Left ventricle myocardium inferior (tissue), 1 donor: Measurements from ENCODE around the gene MYL5. TPM values are rescaled to one million over a fixed set of nuclear protein-coding genes. Genes with fewer than 3 reads are reported as not detected.

ENCODE experiments used
- DNase-seq: peaks from one replicate; pipeline ENCODE4 v3.0.0-alpha.2; 2020
- H3K27ac ChIP-seq: fragments of 200-600 bp; replicated peaks from 2 replicates; pipeline ENCODE4 v1.8.0; 2021
- H3K27me3 ChIP-seq: fragments of 200-600 bp; 2 replicates; pipeline ENCODE4 v1.8.0; 2021; ENCODE audit warnings: low read depth
- H3K36me3 ChIP-seq: fragments of 200-600 bp; 2 replicates; pipeline ENCODE4 v1.8.0; 2021
- H3K4me1 ChIP-seq: fragments of 200-600 bp; 2 replicates; pipeline ENCODE4 v1.8.0; 2021
- H3K4me3 ChIP-seq: fragments of 200-600 bp; 2 replicates; pipeline ENCODE4 v1.8.0; 2021; ENCODE audit warnings: mild to moderate bottlenecking, moderate library complexity
- H3K9me3 ChIP-seq: fragments of 200-600 bp; replicated peaks from 2 replicates; pipeline ENCODE4 v1.8.0; 2021
- intact Hi-C: fragments of 100-400 bp; cut with micrococcal nuclease; formaldehyde crosslinking; loops from one replicate; pipeline ENCODE4 v1.11.0; 2022
- total RNA-seq: library from RNA; stranded (reverse); fragmentation: NEBNext Ultra II Directional; extraction: Animal tissue kit (Norgen Biotek cat#: 25700); gene quantifications from one replicate; pipeline ENCODE4 v1.2.1, GENCODE V29; 2021
- TF ChIP-seq, protein P1 (sequence below): fragments of 200-600 bp; IDR thresholded peaks from 2 replicates; pipeline ENCODE4 v1.8.0; 2021; ENCODE audit warnings: antibody characterized with exemption, mild to moderate bottlenecking, borderline replicate concordance
- donor health status: DM: no; HTN: yes; CAD: no; lungs with severe emphysema.

The MYL5 gene
- total RNA-seq, 1 donor from 2014 or later, result 4.5 TPM

DNA sequence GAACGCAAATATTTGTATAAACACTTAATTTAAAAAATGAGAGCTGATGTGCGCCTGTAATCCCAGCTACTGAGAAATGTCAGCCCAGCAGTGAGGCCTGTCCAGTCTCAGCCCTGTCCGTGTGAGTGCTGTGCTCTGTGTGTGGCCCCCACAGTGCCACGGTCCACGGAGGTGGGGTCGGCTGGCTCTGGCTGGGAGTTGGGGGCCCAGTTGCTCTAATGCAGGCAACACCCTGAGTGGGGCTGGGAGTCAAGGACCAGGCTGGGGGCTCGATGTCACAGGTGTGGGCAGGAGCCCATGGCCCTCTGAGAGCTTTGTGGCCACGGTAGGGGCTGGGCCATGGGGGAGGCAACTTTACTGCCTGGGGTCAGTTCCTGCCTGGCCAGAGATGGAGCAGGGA lies 44.1 kb downstream of the MYL5 start:
- peaks cover 2% of the 10 kb centered on the region for H3K36me3 ChIP-seq
- H3K27me3 ChIP-seq, result no peaks in the 10 kb centered on the region
- TF ChIP-seq, protein P1, sequence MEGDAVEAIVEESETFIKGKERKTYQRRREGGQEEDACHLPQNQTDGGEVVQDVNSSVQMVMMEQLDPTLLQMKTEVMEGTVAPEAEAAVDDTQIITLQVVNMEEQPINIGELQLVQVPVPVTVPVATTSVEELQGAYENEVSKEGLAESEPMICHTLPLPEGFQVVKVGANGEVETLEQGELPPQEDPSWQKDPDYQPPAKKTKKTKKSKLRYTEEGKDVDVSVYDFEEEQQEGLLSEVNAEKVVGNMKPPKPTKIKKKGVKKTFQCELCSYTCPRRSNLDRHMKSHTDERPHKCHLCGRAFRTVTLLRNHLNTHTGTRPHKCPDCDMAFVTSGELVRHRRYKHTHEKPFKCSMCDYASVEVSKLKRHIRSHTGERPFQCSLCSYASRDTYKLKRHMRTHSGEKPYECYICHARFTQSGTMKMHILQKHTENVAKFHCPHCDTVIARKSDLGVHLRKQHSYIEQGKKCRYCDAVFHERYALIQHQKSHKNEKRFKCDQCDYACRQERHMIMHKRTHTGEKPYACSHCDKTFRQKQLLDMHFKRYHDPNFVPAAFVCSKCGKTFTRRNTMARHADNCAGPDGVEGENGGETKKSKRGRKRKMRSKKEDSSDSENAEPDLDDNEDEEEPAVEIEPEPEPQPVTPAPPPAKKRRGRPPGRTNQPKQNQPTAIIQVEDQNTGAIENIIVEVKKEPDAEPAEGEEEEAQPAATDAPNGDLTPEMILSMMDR, result no peak
- H3K9me3 ChIP-seq, result no peaks in the 10 kb centered on the region
- peaks cover 40% of the 10 kb centered on the region for H3K4me1 ChIP-seq
- no peak overlapping the region for H3K4me3 ChIP-seq
- intact Hi-C loops, result no loop called here
- no peak for DNase-seq
- H3K27ac ChIP-seq, result no peak overlapping the region

DNA sequence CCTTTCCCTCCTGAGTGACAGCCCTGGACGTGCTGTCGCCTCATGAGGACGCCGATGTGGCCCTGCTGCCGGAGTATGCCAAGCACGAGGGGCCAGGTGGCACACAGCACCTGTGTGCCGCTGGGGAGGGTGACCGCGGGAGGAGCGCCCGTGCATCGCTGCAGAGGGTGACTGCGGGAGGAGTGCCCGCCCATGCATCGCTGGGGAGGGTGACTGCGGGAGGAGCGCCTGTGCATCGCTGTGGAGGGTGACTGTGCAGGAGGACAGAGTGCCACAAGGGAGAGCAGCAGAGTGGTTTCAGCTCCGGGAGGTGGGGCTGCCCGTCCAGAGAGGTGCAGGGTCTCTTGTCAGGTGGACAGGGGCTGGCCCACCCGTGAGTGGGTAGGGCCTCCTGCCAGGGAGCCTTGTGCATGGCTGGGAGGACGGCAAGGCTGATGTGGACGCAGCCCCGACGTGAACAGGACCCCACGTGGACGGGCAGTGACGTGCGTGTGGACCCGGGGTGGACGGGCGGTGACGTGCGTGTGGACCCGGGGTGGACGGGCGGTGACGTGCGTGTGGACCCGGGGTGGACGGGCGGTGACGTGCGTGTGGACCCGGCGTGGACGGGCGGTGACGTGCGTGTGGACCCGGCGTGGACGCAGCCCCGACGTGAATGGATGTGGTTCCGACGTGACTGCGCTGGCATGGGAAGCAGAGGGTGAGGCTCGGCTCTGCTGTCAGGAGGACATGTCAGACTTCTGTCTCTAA lies 45.9 kb downstream of the MYL5 start:
- Histone ChIP-seq H3K36me3 (peaks cover 2% of the 10 kb centered on the region), H3K27ac (no peak overlapping the region), H3K27me3 (no peaks in the 10 kb centered on the region), H3K4me1 (peaks cover 43% of the 10 kb centered on the region), H3K9me3 (no peaks in the 10 kb centered on the region), H3K4me3 (no peak overlapping the region)
- TF ChIP-seq, protein P1, result no peak
- intact Hi-C loops, result no loop called here
- DNase-seq, result no peak

DNA sequence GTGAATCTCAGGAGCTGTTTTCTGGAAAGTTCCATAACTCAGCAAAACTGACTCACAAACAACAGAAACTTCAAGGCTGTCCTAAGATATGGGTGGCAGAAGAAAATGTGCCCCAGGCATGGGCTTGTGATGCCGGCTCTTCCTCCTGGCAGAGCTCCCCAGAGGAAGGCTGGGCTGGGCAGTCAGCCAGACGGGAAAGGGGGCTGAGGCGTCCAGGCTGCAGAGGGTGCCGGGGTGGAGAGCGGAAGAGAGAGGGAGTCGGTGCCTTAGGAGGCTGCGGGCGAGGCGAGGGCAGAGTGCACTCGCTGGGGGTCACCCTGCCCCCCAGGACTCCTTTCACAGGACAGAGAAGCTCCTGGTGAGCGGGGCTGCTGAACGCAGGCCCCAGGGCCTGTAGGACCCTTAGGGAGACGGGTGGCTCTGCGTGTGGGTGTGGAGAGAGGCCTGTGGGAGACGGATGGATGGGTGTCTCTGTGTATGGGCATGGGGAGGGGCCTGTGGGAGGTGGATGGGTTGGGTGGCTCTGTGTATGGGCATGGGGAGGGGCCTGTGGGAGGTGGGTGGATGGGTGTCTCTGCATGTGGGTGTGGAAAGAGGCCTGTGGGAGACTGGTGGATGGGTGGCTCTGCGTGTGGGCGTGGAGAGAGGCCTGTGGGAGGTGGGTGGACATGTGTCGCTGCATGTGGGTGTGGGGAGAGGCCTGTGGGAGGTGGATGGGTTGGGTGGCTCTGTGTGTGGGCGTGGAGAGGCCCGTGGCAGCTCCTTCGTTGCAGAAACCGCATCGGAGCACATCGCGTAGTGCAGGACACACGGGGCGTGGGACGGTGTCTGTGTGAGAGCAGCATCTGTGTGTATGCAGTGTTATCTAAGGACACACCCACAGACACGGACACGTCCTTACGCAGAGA lies 47.2 kb downstream of the MYL5 start:
- H3K4me3 ChIP-seq, result no peak overlapping the region

DNA sequence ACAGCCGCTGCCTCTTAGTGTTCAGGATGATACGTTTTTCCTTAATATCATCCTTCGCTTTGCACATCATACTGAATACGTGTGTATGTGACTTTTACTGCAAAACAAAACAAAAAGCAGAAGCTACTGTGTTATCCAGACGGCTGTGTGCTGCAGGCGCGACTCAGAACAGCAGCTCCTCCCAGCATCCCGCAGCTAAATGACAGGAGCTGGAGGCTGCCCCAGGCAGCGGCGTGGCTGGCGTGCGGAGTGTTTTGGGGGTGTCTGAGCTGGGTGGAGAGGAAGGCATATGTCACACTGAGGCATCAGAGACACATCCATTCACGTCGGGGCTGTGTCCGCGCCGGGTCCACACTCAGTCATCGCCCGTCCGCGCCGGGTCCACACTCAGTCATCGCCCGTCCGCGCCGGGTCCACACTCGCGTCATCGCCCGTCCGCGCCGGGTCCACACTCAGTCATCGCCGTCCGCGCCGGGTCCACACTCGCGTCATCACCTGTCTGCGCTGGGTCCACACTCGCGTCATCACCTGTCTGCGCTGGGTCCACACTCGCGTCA lies 47.9 kb downstream of the MYL5 start:
- TF ChIP-seq, protein P1, result no peak
- no peak overlapping the region for H3K4me3 ChIP-seq
- H3K27ac ChIP-seq, result no peak overlapping the region
- no peaks in the 10 kb centered on the region for H3K9me3 ChIP-seq
- intact Hi-C loops, result no loop called here
- peaks cover 56% of the 10 kb centered on the region for H3K4me1 ChIP-seq
- H3K27me3 ChIP-seq, result no peaks in the 10 kb centered on the region
- peaks cover 2% of the 10 kb centered on the region for H3K36me3 ChIP-seq
- no peak for DNase-seq

More for the DNA sequence above, 47.2 kb downstream of the MYL5 start:
- no peak for DNase-seq
- peak overlapping the region; percentile 20 for H3K27ac ChIP-seq
- no peaks in the 10 kb centered on the region for H3K27me3 ChIP-seq
- intact Hi-C loops, result no loop called here
- H3K4me1 ChIP-seq, result peaks cover 52% of the 10 kb centered on the region
- H3K36me3 ChIP-seq, result peaks cover 2% of the 10 kb centered on the region
- no peaks in the 10 kb centered on the region for H3K9me3 ChIP-seq
- TF ChIP-seq, protein P1, result no peak

DNA sequence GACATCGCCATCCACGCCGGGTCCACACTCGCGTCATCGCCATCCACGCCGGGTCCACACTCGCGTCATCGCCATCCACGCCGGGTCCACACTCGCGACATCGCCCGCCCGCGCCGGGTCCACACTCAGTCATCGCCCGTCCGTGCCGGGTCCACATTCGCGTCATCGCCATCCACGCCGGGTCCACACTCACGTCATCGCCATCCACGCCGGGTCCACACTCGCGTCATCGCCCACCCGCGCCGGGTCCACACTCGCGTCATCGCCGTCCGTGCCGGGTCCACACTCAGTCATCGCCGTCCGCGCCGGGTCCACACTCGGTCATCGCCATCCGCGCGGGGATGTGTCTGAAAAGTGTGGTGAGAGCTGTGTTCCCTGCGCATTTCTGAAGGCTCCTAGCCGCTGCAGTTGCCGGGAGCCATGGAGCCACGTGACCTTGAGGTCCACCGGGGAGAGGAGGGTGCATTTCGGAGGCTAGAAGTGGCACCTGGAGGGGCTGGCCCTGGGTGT lies 48.6 kb downstream of the MYL5 start:
- Histone ChIP-seq H3K4me1 (peaks cover 49% of the 10 kb centered on the region), H3K36me3 (peaks cover 2% of the 10 kb centered on the region), H3K27me3 (no peaks in the 10 kb centered on the region), H3K9me3 (no peaks in the 10 kb centered on the region), H3K4me3 (no peak overlapping the region), H3K27ac (no peak overlapping the region)
- TF ChIP-seq, protein P1, result no peak
- no peak for DNase-seq
- intact Hi-C loops, result no loop called here
